ENCODE results near the gene GKN2.

GKN2 gene

DNA sequence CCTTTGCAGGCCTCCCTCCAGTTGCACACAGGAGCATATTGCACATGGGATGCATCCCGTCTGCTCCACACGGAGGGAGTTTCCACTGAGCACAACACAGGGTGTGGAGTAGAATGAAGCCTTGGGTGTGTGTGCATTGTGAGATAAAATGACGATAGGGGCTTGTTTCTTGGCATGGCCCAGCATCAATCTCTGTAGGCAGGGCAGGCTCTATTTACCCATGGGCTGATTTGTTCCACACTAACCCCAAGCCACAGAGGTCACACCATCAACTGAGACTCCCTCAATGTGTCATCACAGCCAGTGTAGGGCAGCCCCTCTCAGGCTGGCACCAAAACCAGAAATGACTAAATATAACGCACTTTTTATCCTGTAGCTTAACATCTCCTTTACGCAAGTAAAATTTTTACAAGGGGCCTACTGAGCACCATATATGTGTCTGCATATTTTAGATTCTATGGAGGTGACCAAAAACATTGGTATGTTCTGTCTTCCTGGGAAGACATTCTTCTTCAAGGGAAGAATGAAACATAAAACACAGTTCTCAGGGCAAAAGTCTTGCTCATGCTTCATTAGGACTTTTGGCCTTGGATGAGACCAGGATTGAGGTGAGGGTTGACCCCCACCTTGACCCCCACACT lies 19.0 kb upstream of the GKN2 start:
- DNase-seq: no peak
- H3K79me2 ChIP-seq (ENCODE audit: low read length): no peaks in the 10 kb centered on the region
- no peak overlapping the region for H3K4me2 ChIP-seq (ENCODE audit: low read depth, low read length)
- no peak overlapping the region for H3K9ac ChIP-seq (ENCODE audit: low read length)
- H3K4me1 ChIP-seq (ENCODE audit: low read length): no peaks in the 10 kb centered on the region
- no peak overlapping the region for H3K27ac ChIP-seq (ENCODE audit: low read length)
- H3K9me3 ChIP-seq (replicated peaks; ENCODE audit: insufficient read depth, low read length): no peaks in the 10 kb centered on the region
- TF ChIP-seq EZH2phosphoT487 (IDR thresholded peaks at IDR 0.05; ENCODE audit: low read length): no peak
- TF ChIP-seq EZH2 (optimal IDR thresholded peaks at IDR 0.05; ENCODE audit: low read depth, low read length): no peak
- TF ChIP-seq, protein P1, sequence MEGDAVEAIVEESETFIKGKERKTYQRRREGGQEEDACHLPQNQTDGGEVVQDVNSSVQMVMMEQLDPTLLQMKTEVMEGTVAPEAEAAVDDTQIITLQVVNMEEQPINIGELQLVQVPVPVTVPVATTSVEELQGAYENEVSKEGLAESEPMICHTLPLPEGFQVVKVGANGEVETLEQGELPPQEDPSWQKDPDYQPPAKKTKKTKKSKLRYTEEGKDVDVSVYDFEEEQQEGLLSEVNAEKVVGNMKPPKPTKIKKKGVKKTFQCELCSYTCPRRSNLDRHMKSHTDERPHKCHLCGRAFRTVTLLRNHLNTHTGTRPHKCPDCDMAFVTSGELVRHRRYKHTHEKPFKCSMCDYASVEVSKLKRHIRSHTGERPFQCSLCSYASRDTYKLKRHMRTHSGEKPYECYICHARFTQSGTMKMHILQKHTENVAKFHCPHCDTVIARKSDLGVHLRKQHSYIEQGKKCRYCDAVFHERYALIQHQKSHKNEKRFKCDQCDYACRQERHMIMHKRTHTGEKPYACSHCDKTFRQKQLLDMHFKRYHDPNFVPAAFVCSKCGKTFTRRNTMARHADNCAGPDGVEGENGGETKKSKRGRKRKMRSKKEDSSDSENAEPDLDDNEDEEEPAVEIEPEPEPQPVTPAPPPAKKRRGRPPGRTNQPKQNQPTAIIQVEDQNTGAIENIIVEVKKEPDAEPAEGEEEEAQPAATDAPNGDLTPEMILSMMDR (IDR thresholded peaks at IDR 0.05; ENCODE audit: low read length): no peak
- H3K36me3 ChIP-seq (replicated peaks; ENCODE audit: insufficient read depth, low read length): no peaks in the 10 kb centered on the region
- no peak overlapping the region for H3K4me3 ChIP-seq (ENCODE audit: low read length)
- no peaks in the 10 kb centered on the region for H3K27me3 ChIP-seq (replicated peaks; ENCODE audit: insufficient read depth, low read length)
- H2AFZ ChIP-seq (ENCODE audit: low read length): no peak overlapping the region
- no peaks in the 10 kb centered on the region for H4K20me1 ChIP-seq (ENCODE audit: insufficient read depth, low read length)
- no peaks in the 10 kb centered on the region for H3K9me2 ChIP-seq (replicated peaks; ENCODE audit: insufficient read depth, low read length)
- H3F3A ChIP-seq (ENCODE audit: insufficient read depth, low read length): no peaks in the 10 kb centered on the region

DNA sequence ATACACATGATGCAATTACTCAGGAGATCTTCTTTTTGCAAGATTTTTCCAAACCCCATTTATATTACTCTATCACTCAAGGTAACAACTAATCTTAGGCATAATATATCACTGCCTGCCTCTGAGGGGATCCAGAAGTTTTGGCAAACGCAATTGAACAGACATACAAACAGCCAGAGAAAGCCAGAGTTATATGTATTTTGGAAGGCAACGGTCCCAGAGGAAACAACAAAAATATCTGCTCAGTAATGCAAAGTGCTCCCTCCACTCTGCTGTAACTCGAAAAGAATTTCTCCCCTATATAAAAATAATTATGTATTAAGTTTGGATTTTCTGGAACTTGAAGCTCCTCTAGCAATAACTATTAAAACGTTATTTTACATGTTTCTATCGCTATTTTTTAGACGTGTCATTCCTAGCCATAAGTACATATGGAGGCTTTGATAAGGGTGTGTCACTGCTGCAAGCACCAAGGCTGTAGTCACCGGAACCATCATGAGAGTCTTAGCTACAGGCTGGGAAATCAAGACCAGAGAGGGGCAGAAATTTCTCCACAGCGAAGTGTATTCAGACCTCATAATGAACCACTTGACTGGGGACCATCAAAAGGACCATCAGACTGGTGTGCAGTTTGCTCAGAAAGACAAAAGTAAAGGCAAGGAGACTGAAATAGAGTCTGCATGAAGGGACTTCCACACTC lies 18.0 kb upstream of the GKN2 start:
- Histone ChIP-seq H3K4me1 (ENCODE audit: low read length) (no peaks in the 10 kb centered on the region), H4K20me1 (ENCODE audit: insufficient read depth, low read length) (no peaks in the 10 kb centered on the region), H3K79me2 (ENCODE audit: low read length) (no peaks in the 10 kb centered on the region), H3K27ac (ENCODE audit: low read length) (no peak overlapping the region), H3K9ac (ENCODE audit: low read length) (no peak overlapping the region), H3K27me3 (replicated peaks; ENCODE audit: insufficient read depth, low read length) (no peaks in the 10 kb centered on the region), H3K4me2 (ENCODE audit: low read depth, low read length) (no peak overlapping the region), H3K36me3 (replicated peaks; ENCODE audit: insufficient read depth, low read length) (no peaks in the 10 kb centered on the region), H3K9me2 (replicated peaks; ENCODE audit: insufficient read depth, low read length) (no peaks in the 10 kb centered on the region), H3K9me3 (replicated peaks; ENCODE audit: insufficient read depth, low read length) (no peaks in the 10 kb centered on the region), H3K4me3 (ENCODE audit: low read length) (no peak overlapping the region), H3F3A (ENCODE audit: insufficient read depth, low read length) (no peaks in the 10 kb centered on the region), H2AFZ (ENCODE audit: low read length) (no peak overlapping the region)
- no peak for TF ChIP-seq EZH2phosphoT487 (IDR thresholded peaks at IDR 0.05; ENCODE audit: low read length)
- TF ChIP-seq EZH2 (optimal IDR thresholded peaks at IDR 0.05; ENCODE audit: low read depth, low read length): no peak
- TF ChIP-seq, protein P1 (IDR thresholded peaks at IDR 0.05; ENCODE audit: low read length): no peak
- DNase-seq: no peak

DNA sequence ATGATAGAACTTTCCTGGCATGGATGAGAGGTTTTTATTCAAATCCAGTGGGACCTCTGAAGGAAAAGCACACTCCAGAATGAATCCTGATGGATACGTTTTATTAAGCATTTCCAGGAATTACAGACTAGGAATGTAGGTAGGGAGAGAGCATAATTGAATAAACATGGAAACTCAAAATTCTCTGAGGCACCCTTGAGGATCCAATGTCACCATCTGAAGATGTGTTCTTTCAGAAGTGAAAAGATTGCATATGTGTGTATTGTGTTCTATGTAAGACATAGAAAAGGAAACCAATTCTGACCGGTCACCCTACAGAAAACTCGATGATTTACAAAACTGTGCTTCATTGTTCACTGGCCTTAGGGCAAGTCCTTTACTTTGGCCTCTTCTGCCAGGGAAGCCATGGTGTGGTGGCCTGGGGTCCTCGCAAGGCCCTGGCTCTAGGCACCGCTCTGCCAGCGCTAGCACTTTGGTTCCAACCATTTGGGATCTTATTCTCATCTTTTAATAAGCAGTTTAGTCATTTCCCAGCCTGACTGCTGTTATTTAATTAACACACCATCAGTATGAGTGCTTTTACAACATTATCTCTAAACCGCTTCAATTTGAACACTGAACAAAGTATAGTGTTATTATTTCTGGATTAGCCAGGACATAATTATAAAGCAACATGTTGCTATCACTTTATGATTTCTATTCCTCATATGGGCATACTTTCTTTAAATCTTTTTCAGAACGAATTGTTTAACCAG lies 17.2 kb upstream of the GKN2 start:
- TF ChIP-seq, protein P1 (IDR thresholded peaks at IDR 0.05; ENCODE audit: low read length): no peak
- TF ChIP-seq EZH2phosphoT487 (IDR thresholded peaks at IDR 0.05; ENCODE audit: low read length) (no peak), EZH2 (optimal IDR thresholded peaks at IDR 0.05; ENCODE audit: low read depth, low read length) (no peak)
- Histone ChIP-seq H3K4me1 (ENCODE audit: low read length) (no peaks in the 10 kb centered on the region), H3K4me2 (ENCODE audit: low read depth, low read length) (no peak overlapping the region), H3K4me3 (ENCODE audit: low read length) (no peak overlapping the region), H3K27me3 (replicated peaks; ENCODE audit: insufficient read depth, low read length) (no peaks in the 10 kb centered on the region), H3K79me2 (ENCODE audit: low read length) (no peaks in the 10 kb centered on the region), H4K20me1 (ENCODE audit: insufficient read depth, low read length) (no peaks in the 10 kb centered on the region), H2AFZ (ENCODE audit: low read length) (no peak overlapping the region), H3K9ac (ENCODE audit: low read length) (no peak overlapping the region), H3K9me3 (replicated peaks; ENCODE audit: insufficient read depth, low read length) (no peaks in the 10 kb centered on the region), H3K9me2 (replicated peaks; ENCODE audit: insufficient read depth, low read length) (no peaks in the 10 kb centered on the region), H3K27ac (ENCODE audit: low read length) (no peak overlapping the region), H3K36me3 (replicated peaks; ENCODE audit: insufficient read depth, low read length) (no peaks in the 10 kb centered on the region), H3F3A (ENCODE audit: insufficient read depth, low read length) (no peaks in the 10 kb centered on the region)
- no peak for DNase-seq
